Jurkat, Clone E6-1 (cell line): ENCODE measurements around the gene ANKRD33B.

Source experiments
- DNase-seq: peaks from one replicate; pipeline ENCODE4 v3.0.0-alpha.2; 2011; ENCODE audit warnings: low read depth, low spot score
- H3K4me3 ChIP-seq: 2 replicates; pipeline ENCODE4 v1.5.1; 2011; ENCODE audit warnings: mild to moderate bottlenecking, low read length, control low read depth, moderate library complexity

Gene ANKRD33B

GRCh38 chr5:10588109-10588775 lies 24.4 kb downstream of the ANKRD33B start:
- DNase-seq: no peak
- no peak overlapping the region for H3K4me3 ChIP-seq

GRCh38 chr5:10588779-10589447 lies 25.0 kb downstream of the ANKRD33B start:
- H3K4me3 ChIP-seq: peak overlapping the region; percentile 11
- DNase-seq: peak; percentile 80

DNA sequence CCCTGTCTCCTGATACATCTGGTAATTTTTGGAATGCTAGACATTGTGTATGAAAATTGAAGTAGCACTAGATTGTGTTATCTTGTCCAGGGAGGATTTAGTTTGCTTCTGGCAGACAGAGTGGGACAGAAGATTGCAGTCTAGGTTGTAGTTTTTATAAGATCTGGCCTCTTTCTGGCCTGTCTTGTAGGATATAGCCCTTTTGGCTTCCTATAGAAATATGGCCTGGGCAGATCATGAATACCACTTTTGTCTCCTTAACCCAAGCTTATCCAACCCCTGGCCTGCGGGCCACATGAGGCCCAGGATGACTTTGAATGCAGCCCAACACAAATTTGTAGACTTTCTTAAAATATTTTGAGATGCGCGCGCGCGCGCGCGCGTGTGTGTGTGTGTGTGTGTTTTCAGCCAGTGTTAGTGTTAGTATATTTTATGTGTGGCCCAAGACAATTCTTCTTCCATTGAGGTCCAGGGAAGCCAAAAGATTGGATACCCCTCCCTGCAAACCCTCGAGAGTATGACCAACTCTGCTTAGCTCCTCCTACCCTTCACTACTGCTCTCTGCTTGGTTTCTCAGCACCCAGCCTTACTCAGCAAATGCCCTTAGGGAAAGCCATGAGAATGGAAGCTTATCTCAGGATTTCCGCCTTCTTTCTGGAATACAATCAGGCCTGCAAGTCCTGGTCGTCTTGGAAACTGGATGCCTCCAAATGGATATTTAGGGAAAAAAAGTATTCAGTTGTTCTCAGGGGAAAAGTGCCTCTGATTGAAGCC lies 26.5 kb downstream of the ANKRD33B start:
- DNase-seq: no peak

DNA sequence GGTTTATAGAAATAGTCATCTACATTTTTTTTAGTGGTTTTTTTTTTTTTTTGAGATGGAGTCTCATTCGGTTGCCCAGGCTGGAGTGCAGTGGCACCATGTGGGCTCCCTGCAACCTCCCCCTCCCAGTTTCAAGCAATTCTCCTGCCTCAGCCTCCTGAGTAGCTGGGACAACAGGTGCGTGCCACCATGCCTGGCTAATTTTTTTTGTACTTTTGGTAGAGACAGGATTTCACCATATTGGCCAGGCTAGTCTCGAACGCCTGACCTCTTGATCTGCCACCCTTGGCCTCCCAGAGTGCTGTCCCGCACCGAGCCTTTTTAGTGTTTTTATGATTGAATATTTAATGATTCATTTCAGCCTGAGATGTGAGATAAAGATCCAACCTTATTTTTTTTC lies 27.3 kb downstream of the ANKRD33B start:
- DNase-seq: no peak
- H3K4me3 ChIP-seq: no peak overlapping the region

More for the DNA sequence above, 26.5 kb downstream of the ANKRD33B start:
- no peak overlapping the region for H3K4me3 ChIP-seq

- no peak overlapping the region for H3K4me3 ChIP-seq
- DNase-seq: no peak
Measured at GRCh38 chr5:10591966-10592365, 28.1 kb downstream of the ANKRD33B start.

DNA sequence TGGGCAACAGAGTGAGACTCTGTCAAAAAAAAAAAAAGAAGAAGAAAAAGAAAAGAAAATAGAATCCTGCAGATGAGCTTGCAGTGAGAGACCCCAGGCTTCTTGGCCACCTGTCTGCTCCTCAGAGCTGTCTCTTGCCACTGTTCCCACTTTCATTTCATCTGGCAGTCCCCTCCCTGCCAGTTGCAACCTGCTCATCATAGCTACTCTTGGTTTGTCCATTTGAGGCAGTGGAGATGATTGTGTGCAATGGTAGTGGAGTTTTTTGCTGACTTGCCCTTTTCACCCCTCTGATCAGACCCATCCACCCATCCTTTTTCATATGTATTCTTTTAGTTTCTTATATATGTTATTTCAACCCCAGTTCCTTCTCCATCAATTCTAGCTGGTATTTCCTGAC lies 28.7 kb downstream of the ANKRD33B start:
- H3K4me3 ChIP-seq: no peak overlapping the region
- DNase-seq: no peak

GRCh38 chr5:10593531-10594181 lies 29.8 kb downstream of the ANKRD33B start:
- no peak for DNase-seq
- H3K4me3 ChIP-seq: no peak overlapping the region

- DNase-seq: no peak
- H3K4me3 ChIP-seq: no peak overlapping the region
Measured at GRCh38 chr5:10594591-10595210, 30.8 kb downstream of the ANKRD33B start.

DNA sequence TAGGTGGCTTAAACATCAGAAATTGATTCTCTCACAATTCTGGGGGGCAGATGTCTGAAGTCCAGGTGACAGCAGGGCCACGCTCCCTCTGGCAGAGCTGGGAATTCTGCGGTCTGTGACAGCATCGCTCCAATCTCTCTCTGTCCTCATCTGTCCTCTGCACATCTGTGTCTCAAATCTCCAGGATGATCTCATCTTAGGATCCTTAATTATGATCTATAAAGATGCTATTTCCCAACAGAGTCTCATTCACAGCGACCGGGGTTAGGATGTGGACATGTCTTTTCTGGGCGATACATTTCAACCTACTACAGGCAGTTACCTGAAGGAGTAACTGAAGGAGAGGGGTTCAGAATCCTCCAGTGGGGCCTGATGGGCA lies 31.4 kb downstream of the ANKRD33B start:
- no peak overlapping the region for H3K4me3 ChIP-seq
- no peak for DNase-seq

DNA sequence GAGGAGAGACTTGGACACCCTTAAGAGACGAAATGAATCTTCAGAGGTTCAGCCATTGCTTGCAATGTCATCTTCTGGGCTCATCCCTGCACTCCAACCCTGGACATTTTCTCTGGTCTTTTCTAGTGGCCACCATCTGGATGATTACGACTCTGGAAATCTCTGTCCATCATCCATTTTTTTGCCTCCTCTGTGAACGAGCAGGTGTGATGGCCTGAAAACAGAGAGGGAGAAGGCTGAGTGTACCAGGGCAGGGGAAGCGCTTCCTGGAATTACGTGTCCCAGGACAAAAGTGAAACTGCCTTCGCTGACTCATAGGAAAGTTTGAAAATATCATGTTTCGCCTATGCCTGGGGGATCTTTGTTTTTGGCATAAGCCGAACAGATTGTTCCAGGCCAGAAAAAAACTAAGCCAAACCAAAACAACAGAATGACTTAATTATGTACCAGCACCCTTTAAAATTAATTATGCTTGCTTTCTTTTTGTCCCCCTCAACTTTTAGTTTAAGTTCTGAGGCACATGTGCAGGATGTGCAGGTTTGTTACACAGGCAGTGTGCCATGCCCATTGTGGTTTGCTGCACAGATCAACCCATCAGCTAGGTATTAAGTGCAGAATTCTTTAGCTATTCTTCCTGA lies 31.9 kb downstream of the ANKRD33B start:
- no peak overlapping the region for H3K4me3 ChIP-seq
- no peak for DNase-seq

DNA sequence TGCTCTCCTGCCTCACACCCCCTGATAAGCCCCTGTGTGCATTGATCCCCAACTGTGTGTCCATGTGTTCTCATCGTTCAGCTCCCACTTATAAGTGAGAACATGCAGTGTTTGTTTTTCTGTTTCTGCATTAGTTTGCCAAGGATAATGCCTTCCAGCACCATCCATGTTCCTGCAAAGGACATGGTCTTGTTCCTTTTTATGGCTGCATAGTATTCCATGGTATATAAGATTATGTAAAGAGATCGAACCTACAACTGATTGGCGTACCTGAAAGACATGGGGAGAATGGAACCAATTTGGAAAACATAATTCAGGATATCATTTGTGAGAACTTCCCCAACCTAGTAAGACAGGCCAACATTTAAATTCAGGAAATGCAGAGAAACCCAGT lies 32.4 kb downstream of the ANKRD33B start:
- H3K4me3 ChIP-seq: no peak overlapping the region

GRCh38 chr5:10596886-10597451 lies 33.1 kb downstream of the ANKRD33B start:
- H3K4me3 ChIP-seq: no peak overlapping the region
- no peak for DNase-seq

More for the DNA sequence above, 32.4 kb downstream of the ANKRD33B start:
- DNase-seq: no peak

DNA sequence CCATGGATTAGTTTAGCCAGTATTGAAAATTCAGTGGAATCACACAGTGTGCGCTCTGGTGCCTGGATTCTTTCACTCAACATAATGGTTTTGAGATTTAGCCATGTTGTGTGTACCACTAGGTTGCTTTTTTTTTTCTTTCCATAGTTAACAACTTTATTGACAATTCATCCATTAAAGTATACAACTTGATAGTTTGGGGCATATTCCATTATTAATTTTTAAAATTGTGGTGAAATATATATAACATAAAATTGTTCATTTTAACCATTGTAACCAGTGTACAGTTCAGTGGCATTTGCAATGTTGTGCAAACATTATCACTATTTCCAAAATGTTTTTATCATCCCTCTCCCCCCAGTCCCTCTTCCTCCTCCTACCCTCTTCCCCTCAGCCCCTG lies 35.2 kb downstream of the ANKRD33B start:
- H3K4me3 ChIP-seq: no peak overlapping the region
- no peak for DNase-seq

DNA sequence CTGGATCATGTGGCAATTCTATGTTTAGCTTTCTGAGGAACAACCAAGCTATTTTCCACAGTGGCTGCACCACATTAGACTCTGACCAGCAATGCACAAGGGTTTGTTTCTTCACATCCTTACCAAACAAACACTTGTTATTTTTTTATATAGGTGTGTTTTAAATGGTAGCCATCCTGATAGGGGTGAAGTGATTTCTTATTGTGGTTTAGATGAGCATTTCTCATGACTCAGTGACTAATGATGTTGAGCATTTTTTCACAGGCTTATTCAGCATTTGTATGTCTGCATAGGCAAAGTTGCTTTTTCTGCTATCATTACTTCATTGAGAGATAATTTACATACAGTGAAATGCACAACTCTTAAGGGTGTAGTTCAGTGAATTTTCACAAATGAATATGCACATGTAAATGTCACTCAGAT lies 36.0 kb downstream of the ANKRD33B start:
- no peak for DNase-seq
- H3K4me3 ChIP-seq: no peak overlapping the region

DNA sequence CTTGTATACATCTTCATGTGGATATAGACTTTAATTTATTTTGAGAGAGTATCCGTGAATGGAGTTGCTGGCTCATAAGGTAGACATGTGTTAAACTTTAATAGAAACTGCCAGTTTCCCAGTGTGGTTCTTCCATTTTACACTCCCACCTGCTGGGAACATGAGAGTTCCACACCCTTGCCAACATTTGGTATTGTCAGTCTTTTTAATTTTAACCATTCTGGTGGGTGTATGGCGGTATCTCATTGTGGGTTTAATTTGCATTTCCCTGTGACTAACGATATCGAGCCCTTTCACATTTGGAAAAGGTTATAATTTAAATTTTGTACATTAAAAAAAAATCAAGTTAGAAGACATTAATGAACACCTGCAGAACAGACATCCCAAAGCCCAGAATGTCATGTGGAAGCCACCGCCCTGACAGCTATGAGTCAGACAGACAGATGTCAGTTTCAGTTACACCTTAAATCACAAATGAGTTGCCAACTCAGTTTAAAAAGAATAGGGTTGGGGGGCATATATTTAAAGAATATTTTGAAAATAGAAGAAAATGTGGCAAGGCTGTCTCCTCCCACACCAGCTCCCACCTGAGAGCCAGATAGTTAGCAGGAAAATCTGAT lies 36.9 kb downstream of the ANKRD33B start:
- DNase-seq: no peak
- no peak overlapping the region for H3K4me3 ChIP-seq

GRCh38 chr5:10601246-10602030 lies 37.6 kb downstream of the ANKRD33B start:
- H3K4me3 ChIP-seq: no peak overlapping the region
- DNase-seq: no peak

GRCh38 chr5:10602031-10602806 lies 38.3 kb downstream of the ANKRD33B start:
- H3K4me3 ChIP-seq: no peak overlapping the region
- DNase-seq: no peak
